Motor neuron (in vitro differentiated cells): ENCODE data around the gene SYNE2. TPM values are rescaled to one million over a fixed set of nuclear protein-coding genes. Genes with fewer than 3 reads are reported as not detected.

Experiments
- total RNA-seq, 8 experiments: library from RNA; unstranded; fragments of 300-600 nt; gene quantifications; 2 replicates each; pipeline versions ENCODE4 v1.2.3 to v1.2.4, GENCODE V29; 2022

SYNE2 gene
- total RNA-seq, 8 experiments from 2014 or later = 3.6 to 51.3 (median 34.2) TPM

Other genes starting within 250 kb of the SYNE2 start
- 10 to 100 TPM; 11.9 to 22.5 (median 16.4) TPM for gene WDR89, start 211.1 kb upstream of the SYNE2 start, total RNA-seq
- 10 to 100 TPM in 3 of 8 experiments, 1 to 10 TPM in 5; 6.2 to 16.8 (median 8.5) TPM for gene SGPP1, start 124.9 kb upstream of the SYNE2 start, total RNA-seq